OCI-LY1 (cell line): Measurements from ENCODE around the gene NUP62.

Source experiments
- H2AFZ ChIP-seq: fragments of 200-600 bp; sonication (generic), shearing (Covaris generic); 2 replicates; pipeline ENCODE4 v1.6.0; 2014; ENCODE audit warnings: antibody characterized with exemption, mild to moderate bottlenecking, low read length
- H3F3A ChIP-seq: fragments of 200-600 bp; sonication (generic), shearing (Covaris generic); 2 replicates; pipeline ENCODE4 v1.6.0; 2014; ENCODE audit warnings: mild to moderate bottlenecking, antibody characterized with exemption, low read length, moderate library complexity; ENCODE audit not compliant: insufficient read depth
- H3K27ac ChIP-seq: fragments of 200-600 bp; sonication (generic); 2 replicates; pipeline ENCODE4 v1.5.1; 2014; ENCODE audit warnings: low read length, mixed run types, mild to moderate bottlenecking, low read depth; ENCODE audit not compliant: poor library complexity, severe bottlenecking
- H3K27me3 ChIP-seq: fragments of 200-600 bp; sonication (generic); 2 replicates; pipeline ENCODE4 v1.6.0; 2014; ENCODE audit warnings: antibody characterized with exemption, mild to moderate bottlenecking, low read length, moderate library complexity; ENCODE audit not compliant: insufficient read depth
- H3K36me3 ChIP-seq: fragments of 200-600 bp; sonication (generic); 2 replicates; pipeline ENCODE4 v1.6.1; 2014; ENCODE audit warnings: mild to moderate bottlenecking, antibody characterized with exemption, low read length, moderate library complexity, mixed read lengths; ENCODE audit not compliant: insufficient read depth
- H3K4me1 ChIP-seq: fragments of 200-600 bp; sonication (generic); 2 replicates; pipeline ENCODE4 v1.5.1; 2014; ENCODE audit warnings: mild to moderate bottlenecking, low read length, moderate library complexity; ENCODE audit not compliant: insufficient read depth, severe bottlenecking
- H3K4me2 ChIP-seq: fragments of 200-600 bp; sonication (generic), shearing (Covaris generic); 2 replicates; pipeline ENCODE4 v1.6.1; 2014; ENCODE audit warnings: low read length
- H3K4me3 ChIP-seq: fragments of 200-600 bp; sonication (generic); 2 replicates; pipeline ENCODE4 v1.5.1; 2014; ENCODE audit warnings: low read length, low read depth, mild to moderate bottlenecking, mixed read lengths; ENCODE audit not compliant: poor library complexity, severe bottlenecking
- H3K79me2 ChIP-seq: fragments of 200-600 bp; shearing (Covaris generic); 2 replicates; pipeline ENCODE4 v1.6.1; 2016; ENCODE audit warnings: mixed run types, low read length, mixed read lengths; ENCODE audit not compliant: insufficient read depth
- H3K9ac ChIP-seq: fragments of 200-600 bp; sonication (generic), shearing (Covaris generic); 2 replicates; pipeline ENCODE4 v1.6.1; 2014; ENCODE audit warnings: mild to moderate bottlenecking, low read length, mixed read lengths
- H3K9me2 ChIP-seq: fragments of 200-600 bp; sonication (generic), shearing (Covaris generic); 2 replicates; pipeline ENCODE4 v1.6.1; 2014; ENCODE audit warnings: low read depth, mild to moderate bottlenecking, low read length, mixed read lengths
- H3K9me3 ChIP-seq: fragments of 200-600 bp; shearing (Covaris generic); 2 replicates; pipeline ENCODE4 v1.6.1; 2014; ENCODE audit warnings: low read length, mixed read lengths
- H4K20me1 ChIP-seq: fragments of 200-600 bp; sonication (generic), shearing (Covaris generic); 2 replicates; pipeline ENCODE4 v1.6.0; 2016; ENCODE audit warnings: mild to moderate bottlenecking, low read length; ENCODE audit not compliant: insufficient read depth
- EZH2 ChIP-seq: fragments of 200-600 bp; sonication (generic), shearing (Covaris generic); IDR thresholded peaks from 2 replicates; pipeline ENCODE4 v1.8.0; 2017; ENCODE audit warnings: borderline replicate concordance, mixed run types, mild to moderate bottlenecking, antibody characterized with exemption, low read length, moderate library complexity, mixed read lengths
- TF ChIP-seq, protein P1 (sequence below): fragments of 200-600 bp; sonication (generic), shearing (Covaris generic); IDR thresholded peaks from 2 replicates; pipeline ENCODE4 v1.5.1; 2017; ENCODE audit warnings: mild to moderate bottlenecking, antibody characterized with exemption, low read length, moderate library complexity, mixed read lengths

NUP62 gene

DNA sequence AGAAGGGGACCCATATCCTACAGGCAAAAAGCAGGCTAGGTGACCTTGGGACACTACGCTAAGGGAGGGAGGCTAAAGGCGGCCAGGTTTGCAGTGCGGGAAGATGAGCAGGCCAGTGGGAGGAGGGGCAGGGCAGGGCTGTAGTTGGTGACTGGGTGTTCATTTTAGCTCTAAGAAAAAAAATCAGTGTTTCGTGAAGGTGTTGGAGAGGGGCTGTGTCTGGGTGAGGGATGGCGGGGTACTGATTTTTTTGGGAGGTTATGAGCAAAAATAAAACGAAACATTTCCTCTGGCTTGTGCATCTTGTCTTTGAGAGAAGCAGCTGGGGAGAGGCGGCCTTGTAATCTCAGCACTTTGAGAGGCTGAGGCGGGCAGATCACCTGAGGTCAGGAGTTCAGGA, 4.3 kb upstream of the NUP62 start:
- Histone ChIP-seq H2AFZ (no peak overlapping the region), H3K27me3 (no peaks in the 10 kb centered on the region), H3F3A (0 out of 2 replicates have a peak, but pooled peaks cover 2% of the 10 kb centered on the region), H3K36me3 (peaks cover 47% of the 10 kb centered on the region), H3K9ac (no peak overlapping the region), H3K4me2 (no peak overlapping the region), H3K4me1 (peaks cover 20% of the 10 kb centered on the region), H3K79me2 (peaks cover 3% of the 10 kb centered on the region), H3K27ac (no peak overlapping the region), H3K4me3 (no peak overlapping the region), H4K20me1 (no peaks in the 10 kb centered on the region), H3K9me2 (no peaks in the 10 kb centered on the region), H3K9me3 (no peaks in the 10 kb centered on the region)
- TF ChIP-seq EZH2, result no peak
- TF ChIP-seq, protein P1, sequence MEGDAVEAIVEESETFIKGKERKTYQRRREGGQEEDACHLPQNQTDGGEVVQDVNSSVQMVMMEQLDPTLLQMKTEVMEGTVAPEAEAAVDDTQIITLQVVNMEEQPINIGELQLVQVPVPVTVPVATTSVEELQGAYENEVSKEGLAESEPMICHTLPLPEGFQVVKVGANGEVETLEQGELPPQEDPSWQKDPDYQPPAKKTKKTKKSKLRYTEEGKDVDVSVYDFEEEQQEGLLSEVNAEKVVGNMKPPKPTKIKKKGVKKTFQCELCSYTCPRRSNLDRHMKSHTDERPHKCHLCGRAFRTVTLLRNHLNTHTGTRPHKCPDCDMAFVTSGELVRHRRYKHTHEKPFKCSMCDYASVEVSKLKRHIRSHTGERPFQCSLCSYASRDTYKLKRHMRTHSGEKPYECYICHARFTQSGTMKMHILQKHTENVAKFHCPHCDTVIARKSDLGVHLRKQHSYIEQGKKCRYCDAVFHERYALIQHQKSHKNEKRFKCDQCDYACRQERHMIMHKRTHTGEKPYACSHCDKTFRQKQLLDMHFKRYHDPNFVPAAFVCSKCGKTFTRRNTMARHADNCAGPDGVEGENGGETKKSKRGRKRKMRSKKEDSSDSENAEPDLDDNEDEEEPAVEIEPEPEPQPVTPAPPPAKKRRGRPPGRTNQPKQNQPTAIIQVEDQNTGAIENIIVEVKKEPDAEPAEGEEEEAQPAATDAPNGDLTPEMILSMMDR, result no peak

DNA sequence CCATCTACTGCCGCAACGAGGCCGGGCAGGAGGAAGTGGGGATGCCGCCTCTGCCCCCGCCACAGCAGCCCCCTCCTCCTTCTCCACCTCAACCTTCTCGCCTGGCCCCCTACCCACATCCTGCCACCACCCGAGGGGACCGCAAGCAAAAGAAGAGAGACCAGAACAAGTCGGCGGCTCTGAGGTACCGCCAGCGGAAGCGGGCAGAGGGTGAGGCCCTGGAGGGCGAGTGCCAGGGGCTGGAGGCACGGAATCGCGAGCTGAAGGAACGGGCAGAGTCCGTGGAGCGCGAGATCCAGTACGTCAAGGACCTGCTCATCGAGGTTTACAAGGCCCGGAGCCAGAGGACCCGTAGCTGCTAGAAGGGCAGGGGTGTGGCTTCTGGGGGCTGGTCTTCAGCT, 3.4 kb upstream of the NUP62 start:
- Histone ChIP-seq H3K4me2 (no peak overlapping the region), H3K27me3 (no peaks in the 10 kb centered on the region), H3K4me3 (no peak overlapping the region), H3K36me3 (peaks cover 51% of the 10 kb centered on the region), H3K9me3 (no peaks in the 10 kb centered on the region), H4K20me1 (no peaks in the 10 kb centered on the region), H2AFZ (no peak overlapping the region), H3K27ac (no peak overlapping the region), H3K9me2 (no peaks in the 10 kb centered on the region), H3K4me1 (peaks cover 30% of the 10 kb centered on the region), H3K79me2 (peaks cover 11% of the 10 kb centered on the region), H3K9ac (no peak overlapping the region), H3F3A (0 out of 2 replicates have a peak, but pooled peaks cover 2% of the 10 kb centered on the region)
- TF ChIP-seq, protein P1, result no peak
- no peak for TF ChIP-seq EZH2

DNA sequence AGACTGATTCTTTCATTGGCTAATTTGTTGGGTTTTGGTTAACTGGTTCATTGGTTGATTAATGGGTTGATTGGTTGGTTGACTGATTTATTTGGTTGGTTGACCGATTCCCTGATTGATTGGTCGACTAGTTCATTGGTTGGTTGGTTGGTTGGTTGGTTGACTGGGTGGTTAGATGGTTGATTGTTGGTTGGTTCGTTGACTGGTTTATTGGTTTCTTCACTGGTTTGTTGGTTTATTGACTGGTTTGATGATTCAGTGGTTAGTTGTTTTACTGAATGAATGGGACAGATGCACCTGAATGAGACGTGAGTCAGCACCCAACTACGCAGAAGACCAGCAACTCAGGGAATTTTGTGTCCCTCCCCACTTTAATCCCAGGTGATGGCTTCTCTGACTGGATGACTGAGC, 2.7 kb upstream of the NUP62 start:
- Histone ChIP-seq H3K4me1 (peaks cover 36% of the 10 kb centered on the region), H3F3A (0 out of 2 replicates have a peak, but pooled peaks cover 2% of the 10 kb centered on the region), H3K9me2 (no peaks in the 10 kb centered on the region), H3K27ac (no peak overlapping the region), H3K4me3 (no peak overlapping the region), H2AFZ (no peak overlapping the region), H3K79me2 (peaks cover 17% of the 10 kb centered on the region), H4K20me1 (no peaks in the 10 kb centered on the region), H3K4me2 (no peak overlapping the region), H3K9ac (no peak overlapping the region), H3K27me3 (no peaks in the 10 kb centered on the region), H3K9me3 (no peaks in the 10 kb centered on the region), H3K36me3 (peaks cover 58% of the 10 kb centered on the region)
- TF ChIP-seq, protein P1, result no peak
- no peak for TF ChIP-seq EZH2
